Measurements from ENCODE around the gene PLXDC2. TPM values are rescaled to one million over a fixed set of nuclear protein-coding genes. Genes with fewer than 3 reads are reported as not detected.
"Not testable (repeated sequence)": the region's sequence is repeated elsewhere in the genome, so short reads cannot be mapped to it uniquely, and the experiment has no call there.

The PLXDC2 gene
- total RNA-seq, 1 donor from 2014 or later: not detected

- H3K4me1 Mint-ChIP-seq: no peaks in the 10 kb centered on the region
- H3K9me3 Mint-ChIP-seq: peaks cover 4% of the 10 kb centered on the region
- no peak overlapping the region for H3K27ac Mint-ChIP-seq
- no peak for DNase-seq
- intact Hi-C loops (cut with micrococcal nuclease): no loop called here
- no peaks in the 10 kb centered on the region for H3K36me3 Mint-ChIP-seq (ENCODE audit: low read depth)
- H3K4me3 Mint-ChIP-seq: no peak overlapping the region
- no peaks in the 10 kb centered on the region for H3K27me3 Mint-ChIP-seq
Observed at GRCh38 chr10:19993714-19994315, 177.6 kb downstream of the PLXDC2 start.

GRCh38 chr10:19998482-19998881 lies 182.2 kb downstream of the PLXDC2 start:
- H3K9me3 Mint-ChIP-seq: peaks cover 4% of the 10 kb centered on the region
- H3K36me3 Mint-ChIP-seq (ENCODE audit: low read depth): no peaks in the 10 kb centered on the region
- H3K27ac Mint-ChIP-seq: no peak overlapping the region
- H3K4me3 Mint-ChIP-seq: no peak overlapping the region
- intact Hi-C loops (cut with micrococcal nuclease): no loop called here
- H3K27me3 Mint-ChIP-seq: no peaks in the 10 kb centered on the region
- no peak for DNase-seq
- H3K4me1 Mint-ChIP-seq: no peaks in the 10 kb centered on the region

- Mint-ChIP-seq H3K36me3 (ENCODE audit: low read depth) (no peaks in the 10 kb centered on the region), H3K4me3 (no peak overlapping the region), H3K9me3 (peaks cover 4% of the 10 kb centered on the region), H3K27me3 (no peaks in the 10 kb centered on the region), H3K4me1 (no peaks in the 10 kb centered on the region), H3K27ac (no peak overlapping the region)
- no peak for DNase-seq
- intact Hi-C loops (cut with micrococcal nuclease): no loop called here
Observed at GRCh38 chr10:19999431-19999830, 183.2 kb downstream of the PLXDC2 start.

GRCh38 chr10:20002026-20002425 lies 185.8 kb downstream of the PLXDC2 start:
- H3K36me3 Mint-ChIP-seq (ENCODE audit: low read depth); H3K27ac Mint-ChIP-seq; H3K4me3 Mint-ChIP-seq; H3K27me3 Mint-ChIP-seq; intact Hi-C loops (cut with micrococcal nuclease); H3K9me3 Mint-ChIP-seq; H3K4me1 Mint-ChIP-seq; DNase-seq: not testable (repeated sequence)

GRCh38 chr10:20002657-20003056 lies 186.4 kb downstream of the PLXDC2 start:
- H3K4me1 Mint-ChIP-seq: no peaks in the 10 kb centered on the region
- intact Hi-C loops (cut with micrococcal nuclease): no loop called here
- H3K36me3 Mint-ChIP-seq (ENCODE audit: low read depth): no peaks in the 10 kb centered on the region
- H3K27me3 Mint-ChIP-seq: no peaks in the 10 kb centered on the region
- H3K27ac Mint-ChIP-seq: no peak overlapping the region
- H3K9me3 Mint-ChIP-seq: no peaks in the 10 kb centered on the region
- no peak overlapping the region for H3K4me3 Mint-ChIP-seq
- no peak for DNase-seq

- intact Hi-C loops (cut with micrococcal nuclease): no loop called here
- H3K36me3 Mint-ChIP-seq (ENCODE audit: low read depth): no peaks in the 10 kb centered on the region
- H3K4me3 Mint-ChIP-seq: no peak overlapping the region
- no peak overlapping the region for H3K27ac Mint-ChIP-seq
- H3K9me3 Mint-ChIP-seq: no peaks in the 10 kb centered on the region
- no peaks in the 10 kb centered on the region for H3K4me1 Mint-ChIP-seq
- H3K27me3 Mint-ChIP-seq: no peaks in the 10 kb centered on the region
- no peak for DNase-seq
Observed at GRCh38 chr10:20004087-20004523, 187.9 kb downstream of the PLXDC2 start.

- Mint-ChIP-seq H3K4me3 (no peak overlapping the region), H3K4me1 (no peaks in the 10 kb centered on the region), H3K27me3 (no peaks in the 10 kb centered on the region), H3K9me3 (no peaks in the 10 kb centered on the region), H3K36me3 (ENCODE audit: low read depth) (no peaks in the 10 kb centered on the region), H3K27ac (no peak overlapping the region)
- DNase-seq: no peak
- intact Hi-C loops (cut with micrococcal nuclease): no loop called here
Observed at GRCh38 chr10:20005638-20006037, 189.4 kb downstream of the PLXDC2 start.

GRCh38 chr10:20006169-20006870 lies 190.1 kb downstream of the PLXDC2 start:
- Mint-ChIP-seq H3K36me3 (ENCODE audit: low read depth) (no peaks in the 10 kb centered on the region), H3K27me3 (no peaks in the 10 kb centered on the region), H3K4me1 (no peaks in the 10 kb centered on the region), H3K9me3 (no peaks in the 10 kb centered on the region), H3K27ac (no peak overlapping the region), H3K4me3 (no peak overlapping the region)
- DNase-seq: no peak
- intact Hi-C loops (cut with micrococcal nuclease): no loop called here

GRCh38 chr10:20007426-20007825 lies 191.2 kb downstream of the PLXDC2 start:
- no peaks in the 10 kb centered on the region for H3K4me1 Mint-ChIP-seq
- H3K36me3 Mint-ChIP-seq (ENCODE audit: low read depth): no peaks in the 10 kb centered on the region
- no peak for DNase-seq
- H3K27me3 Mint-ChIP-seq: no peaks in the 10 kb centered on the region
- H3K4me3 Mint-ChIP-seq: no peak overlapping the region
- H3K9me3 Mint-ChIP-seq: no peaks in the 10 kb centered on the region
- H3K27ac Mint-ChIP-seq: no peak overlapping the region
- intact Hi-C loops (cut with micrococcal nuclease): no loop called here

- Mint-ChIP-seq H3K27ac (no peak overlapping the region), H3K36me3 (ENCODE audit: low read depth) (no peaks in the 10 kb centered on the region), H3K27me3 (no peaks in the 10 kb centered on the region), H3K9me3 (peaks cover 7% of the 10 kb centered on the region), H3K4me3 (no peak overlapping the region), H3K4me1 (no peaks in the 10 kb centered on the region)
- DNase-seq: no peak
- intact Hi-C loops (cut with micrococcal nuclease): no loop called here
Observed at GRCh38 chr10:20013991-20014750, 197.9 kb downstream of the PLXDC2 start.

GRCh38 chr10:20017961-20018360 lies 201.7 kb downstream of the PLXDC2 start:
- intact Hi-C loops (cut with micrococcal nuclease): no loop called here
- Mint-ChIP-seq H3K4me1 (no peaks in the 10 kb centered on the region), H3K4me3 (no peak overlapping the region), H3K27ac (no peak overlapping the region), H3K36me3 (ENCODE audit: low read depth) (no peaks in the 10 kb centered on the region), H3K27me3 (no peaks in the 10 kb centered on the region), H3K9me3 (peaks cover 7% of the 10 kb centered on the region)
- no peak for DNase-seq

GRCh38 chr10:20020677-20021076 lies 204.4 kb downstream of the PLXDC2 start:
- no peaks in the 10 kb centered on the region for H3K36me3 Mint-ChIP-seq (ENCODE audit: low read depth)
- H3K4me3 Mint-ChIP-seq: no peak overlapping the region
- H3K4me1 Mint-ChIP-seq: no peaks in the 10 kb centered on the region
- no peak for DNase-seq
- intact Hi-C loops (cut with micrococcal nuclease): no loop called here
- H3K9me3 Mint-ChIP-seq: peaks cover 2% of the 10 kb centered on the region
- no peak overlapping the region for H3K27ac Mint-ChIP-seq
- H3K27me3 Mint-ChIP-seq: no peaks in the 10 kb centered on the region

- Mint-ChIP-seq H3K36me3 (ENCODE audit: low read depth) (no peaks in the 10 kb centered on the region), H3K27me3 (no peaks in the 10 kb centered on the region), H3K4me1 (no peaks in the 10 kb centered on the region), H3K9me3 (no peaks in the 10 kb centered on the region), H3K27ac (no peak overlapping the region), H3K4me3 (no peak overlapping the region)
- intact Hi-C loops (cut with micrococcal nuclease): no loop called here
- no peak for DNase-seq
Observed at GRCh38 chr10:20029523-20029922, 213.3 kb downstream of the PLXDC2 start.

- DNase-seq: no peak
- Mint-ChIP-seq H3K27me3 (no peaks in the 10 kb centered on the region), H3K27ac (no peak overlapping the region), H3K4me3 (no peak overlapping the region), H3K9me3 (no peaks in the 10 kb centered on the region), H3K4me1 (no peaks in the 10 kb centered on the region), H3K36me3 (ENCODE audit: low read depth) (no peaks in the 10 kb centered on the region)
- intact Hi-C loops (cut with micrococcal nuclease): no loop called here
Observed at GRCh38 chr10:20033476-20033875, 217.2 kb downstream of the PLXDC2 start.

Data from activated CD4-positive, alpha-beta T cell treated with anti-CD3 and anti-CD28 coated beads, Interleukin-2, amount 10 ng/mL, durations not matched to agents 24 days and 14 days (primary cell).